NCI-H187 treated with DMSO at 0.1 percent for 48 hours (cell line): Measurements from ENCODE around the gene C4orf54.

ENCODE experiments used
- DNase-seq: peaks from one replicate; lab custom pipeline; 2025; lab: John Stamatoyannopoulos, UW

The C4orf54 gene

GRCh38 chr4:99651811-99652485 is 5.7 kb downstream of the C4orf54 start:
- DNase-seq, result no peak

- DNase-seq, result no peak
Measured at GRCh38 chr4:99651016-99651769, 6.4 kb downstream of the C4orf54 start.

DNA sequence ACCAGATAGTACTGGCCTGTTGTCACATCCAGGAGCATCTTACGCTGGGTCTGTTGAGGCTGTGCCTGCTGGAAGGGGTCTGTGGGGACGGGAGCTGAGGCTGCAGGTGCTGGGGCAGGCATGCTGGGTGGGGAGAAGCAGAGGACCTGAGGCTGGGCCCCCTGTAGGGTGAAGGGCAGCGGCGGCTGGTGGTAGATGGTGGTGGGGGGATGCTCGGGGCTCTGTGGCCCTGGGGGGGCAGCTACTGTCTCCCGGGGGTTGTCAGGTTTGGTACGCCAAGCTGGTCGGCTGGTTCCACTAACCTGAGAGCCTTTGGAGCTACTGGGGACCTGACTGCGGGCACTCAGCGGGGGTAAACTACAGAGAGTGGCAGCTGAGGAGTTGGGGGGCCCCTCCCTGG is 7.8 kb downstream of the C4orf54 start:
- no peak for DNase-seq

DNA sequence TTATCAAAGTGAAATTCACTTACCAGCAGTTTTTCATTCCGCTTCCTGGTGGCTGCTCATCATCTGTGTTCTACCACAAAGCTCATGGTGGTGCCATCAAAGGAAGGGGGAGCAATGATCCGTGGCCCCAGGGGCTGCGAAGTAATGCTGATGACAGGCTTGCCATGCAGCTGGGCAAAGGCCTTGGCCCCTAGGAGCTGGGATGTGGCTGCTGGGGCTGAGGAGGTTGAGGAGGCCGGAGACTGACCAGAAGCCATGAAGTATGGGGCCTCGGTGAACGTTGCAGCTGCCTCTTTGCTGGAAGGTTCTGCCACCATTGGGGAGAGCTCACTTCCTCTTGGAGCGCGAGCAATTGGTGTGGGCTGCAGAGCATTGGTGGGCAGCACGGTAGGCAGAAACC is 8.4 kb downstream of the C4orf54 start:
- no peak for DNase-seq

DNA sequence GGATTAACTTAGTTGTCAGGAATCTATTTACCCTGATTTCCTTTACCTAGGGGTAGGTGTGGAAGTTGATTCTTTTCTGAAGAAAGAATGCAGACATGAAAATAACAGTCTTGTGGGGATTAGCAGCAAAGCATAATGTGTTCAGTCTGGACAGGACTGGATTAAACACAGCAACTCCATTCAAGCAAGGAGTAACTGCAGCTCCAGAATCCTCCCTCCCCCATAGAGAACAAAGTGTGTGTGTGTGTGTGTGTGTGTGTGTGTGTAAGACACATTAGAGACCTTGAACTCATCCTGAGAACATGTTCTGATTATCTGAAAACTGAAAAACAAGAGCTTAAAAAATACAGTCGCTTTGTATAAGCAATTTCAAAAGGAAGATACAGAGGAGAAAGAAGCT is 9.3 kb downstream of the C4orf54 start:
- DNase-seq, result no peak

- DNase-seq, result no peak
Measured at GRCh38 chr4:99647071-99647470, 10.6 kb downstream of the C4orf54 start.

GRCh38 chr4:99645638-99646037 is 12.0 kb downstream of the C4orf54 start:
- no peak for DNase-seq

GRCh38 chr4:99645036-99645435 is 12.6 kb downstream of the C4orf54 start:
- no peak for DNase-seq

DNA sequence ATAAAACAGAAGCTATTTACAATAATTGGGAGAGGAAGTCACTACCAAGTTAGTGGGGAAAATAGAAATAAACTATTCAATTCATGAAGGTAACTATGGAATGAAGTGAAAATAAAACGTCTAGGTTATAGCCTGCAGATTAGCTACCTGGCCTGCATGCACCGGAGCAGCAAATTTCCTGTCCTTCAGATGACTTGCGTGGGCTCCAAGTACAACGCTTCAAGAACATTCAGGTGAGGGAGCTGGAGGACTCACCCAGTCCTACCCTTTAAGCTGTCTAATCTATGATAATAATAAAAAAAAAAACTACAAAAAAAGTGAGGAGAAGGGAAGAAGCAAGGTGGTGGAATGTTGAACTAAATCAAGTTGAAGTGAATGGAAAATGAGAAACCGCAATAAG is 13.2 kb downstream of the C4orf54 start:
- no peak for DNase-seq

GRCh38 chr4:99642725-99643489 is 14.7 kb downstream of the C4orf54 start:
- DNase-seq, result no peak

DNA sequence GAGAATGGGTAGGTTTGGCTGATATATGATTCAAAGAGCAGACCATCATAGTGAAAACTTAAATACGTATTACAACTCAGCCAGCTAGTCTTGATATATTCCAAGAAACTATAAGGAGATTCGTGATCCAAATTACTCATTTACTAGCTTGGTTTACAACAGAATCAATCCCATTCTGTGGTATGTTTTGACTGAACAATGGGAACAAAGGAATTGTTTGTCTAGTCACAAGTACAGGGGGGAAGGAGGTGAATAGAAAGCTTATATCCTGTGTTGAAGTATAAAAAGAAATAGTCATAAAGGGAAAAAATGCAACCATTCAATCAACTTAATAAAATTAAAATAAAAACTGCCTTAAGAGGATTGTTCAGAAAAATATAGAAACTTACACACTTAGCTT is 17.0 kb downstream of the C4orf54 start:
- DNase-seq, result no peak

GRCh38 chr4:99637174-99637573 is 20.5 kb downstream of the C4orf54 start:
- no peak for DNase-seq

GRCh38 chr4:99636422-99636821 is 21.2 kb downstream of the C4orf54 start:
- DNase-seq, result no peak

DNA sequence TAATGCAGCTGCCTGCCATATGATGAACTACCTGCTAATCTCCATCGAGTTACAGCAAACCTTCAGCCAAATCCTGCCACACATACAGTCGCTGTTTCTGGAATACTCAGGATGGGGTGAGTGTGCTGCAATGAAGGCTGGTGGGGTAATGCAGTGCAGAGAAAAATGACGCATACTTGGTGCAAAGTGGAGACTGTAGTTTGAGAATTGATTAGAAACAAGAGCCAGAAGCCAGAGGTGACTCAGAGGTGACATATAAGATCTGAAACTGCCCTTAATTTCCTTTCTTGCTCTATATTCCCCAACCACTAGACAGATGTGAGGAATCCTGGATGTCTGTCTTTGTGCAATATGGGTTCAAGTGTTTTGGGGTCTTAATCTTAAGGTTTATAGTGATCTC is 22.0 kb downstream of the C4orf54 start:
- DNase-seq, result no peak

DNA sequence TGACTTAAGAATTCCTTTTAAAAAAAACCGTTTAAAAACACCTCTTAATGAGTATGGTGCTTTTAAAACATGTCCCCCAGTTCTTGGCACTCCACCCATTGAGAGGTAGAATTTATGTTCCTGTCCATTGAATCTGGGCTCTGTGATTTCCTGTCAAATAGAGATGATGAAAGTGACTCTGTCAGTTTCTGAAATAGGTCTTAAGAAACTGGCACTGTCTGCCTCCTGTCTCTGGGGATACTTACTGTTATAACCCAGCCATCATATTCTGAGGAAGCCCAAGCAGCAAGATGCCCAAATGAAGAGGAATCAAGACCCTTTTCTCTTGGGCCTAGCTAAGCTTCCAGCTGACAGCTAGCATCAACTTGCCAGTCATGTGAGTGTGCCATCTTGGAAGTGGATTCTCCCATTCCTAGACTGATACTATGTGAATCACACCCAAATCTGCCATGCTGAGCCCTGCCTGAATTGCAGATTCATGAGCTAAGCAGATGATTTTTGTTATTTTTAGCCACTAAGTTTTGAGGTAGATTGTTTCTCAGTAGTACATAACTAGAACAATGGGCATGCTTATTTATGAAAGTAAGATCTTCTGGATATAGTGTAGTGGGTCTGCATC is 22.8 kb downstream of the C4orf54 start:
- no peak for DNase-seq

DNA sequence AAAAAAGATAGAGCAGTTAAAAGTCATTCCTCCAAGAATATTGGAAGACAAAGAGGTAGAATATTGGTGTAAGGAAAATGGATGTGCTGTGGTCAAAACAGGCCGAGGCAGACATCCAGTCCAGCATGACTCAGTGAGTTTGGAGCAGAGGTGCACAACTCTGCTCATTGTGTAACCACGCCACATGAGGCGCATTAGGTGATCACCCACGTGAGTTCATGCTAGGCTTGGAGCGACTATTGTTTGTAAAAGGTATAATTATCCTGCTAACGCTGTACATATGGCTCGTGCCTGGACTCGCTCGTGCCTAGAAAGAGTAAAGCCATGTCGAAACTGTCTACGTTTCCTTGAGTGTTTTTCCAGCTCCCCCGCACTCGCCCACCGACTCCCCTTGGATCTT is 23.9 kb downstream of the C4orf54 start:
- no peak for DNase-seq

- DNase-seq, result no peak
Measured at GRCh38 chr4:99630857-99631360, 26.7 kb downstream of the C4orf54 start.

DNA sequence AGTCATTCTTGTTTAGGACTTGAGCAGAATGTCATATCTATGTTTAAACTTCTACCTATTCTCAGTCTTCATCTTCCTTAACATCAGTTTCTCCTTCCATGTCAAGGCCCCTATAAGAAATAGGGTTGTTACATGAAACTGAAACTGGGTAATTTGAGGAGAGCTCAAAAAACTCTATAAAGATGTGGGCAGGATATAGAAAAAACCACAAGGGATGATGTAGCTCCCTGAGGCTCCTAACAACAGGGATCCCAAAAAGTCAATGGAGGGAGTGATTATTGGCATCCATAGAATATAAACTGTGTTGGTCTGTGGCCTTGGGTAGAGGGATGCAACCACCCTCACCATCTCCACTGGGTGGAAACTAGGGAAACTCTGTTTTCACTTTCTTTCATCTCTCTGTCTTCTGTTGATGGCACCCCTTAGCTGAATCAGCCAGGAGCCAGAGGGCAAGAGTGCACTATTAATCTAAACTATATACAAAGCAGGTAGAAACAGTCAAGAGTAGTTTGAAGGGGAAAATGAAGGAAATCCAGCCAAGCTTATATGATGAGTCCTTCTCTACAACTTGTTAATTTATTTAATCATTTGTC is 27.6 kb downstream of the C4orf54 start:
- DNase-seq, result no peak

GRCh38 chr4:99628040-99628439 is 29.6 kb downstream of the C4orf54 start:
- no peak for DNase-seq

- DNase-seq, result no peak
Measured at GRCh38 chr4:99625369-99625768, 32.3 kb downstream of the C4orf54 start.

GRCh38 chr4:99624141-99624719 is 33.4 kb downstream of the C4orf54 start:
- no peak for DNase-seq

DNA sequence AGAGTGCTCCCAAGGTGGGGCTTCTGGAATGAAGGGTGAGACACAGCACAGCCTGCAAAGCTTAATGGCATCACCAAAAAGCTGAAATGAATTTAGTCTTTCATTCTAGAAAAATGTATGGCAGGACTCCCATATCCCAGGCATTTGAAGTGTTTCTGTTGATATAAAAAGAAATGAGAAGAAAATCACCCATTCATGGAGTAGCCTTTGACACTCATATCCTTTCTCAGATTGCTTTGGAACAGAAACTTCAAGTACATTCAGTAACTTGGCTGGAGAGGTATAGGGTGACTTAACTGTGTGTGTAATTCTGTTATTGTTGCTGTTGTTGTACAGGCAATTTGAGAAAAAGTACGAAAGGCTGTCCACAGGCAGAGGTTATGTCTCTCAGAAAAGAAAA is 35.3 kb downstream of the C4orf54 start:
- no peak for DNase-seq
